Measurements from ENCODE around the gene DYRK1A.
"Not testable (repeated sequence)": the region's sequence is repeated elsewhere in the genome, so short reads cannot be mapped to it uniquely, and the experiment has no call there.

The DYRK1A gene

DNA sequence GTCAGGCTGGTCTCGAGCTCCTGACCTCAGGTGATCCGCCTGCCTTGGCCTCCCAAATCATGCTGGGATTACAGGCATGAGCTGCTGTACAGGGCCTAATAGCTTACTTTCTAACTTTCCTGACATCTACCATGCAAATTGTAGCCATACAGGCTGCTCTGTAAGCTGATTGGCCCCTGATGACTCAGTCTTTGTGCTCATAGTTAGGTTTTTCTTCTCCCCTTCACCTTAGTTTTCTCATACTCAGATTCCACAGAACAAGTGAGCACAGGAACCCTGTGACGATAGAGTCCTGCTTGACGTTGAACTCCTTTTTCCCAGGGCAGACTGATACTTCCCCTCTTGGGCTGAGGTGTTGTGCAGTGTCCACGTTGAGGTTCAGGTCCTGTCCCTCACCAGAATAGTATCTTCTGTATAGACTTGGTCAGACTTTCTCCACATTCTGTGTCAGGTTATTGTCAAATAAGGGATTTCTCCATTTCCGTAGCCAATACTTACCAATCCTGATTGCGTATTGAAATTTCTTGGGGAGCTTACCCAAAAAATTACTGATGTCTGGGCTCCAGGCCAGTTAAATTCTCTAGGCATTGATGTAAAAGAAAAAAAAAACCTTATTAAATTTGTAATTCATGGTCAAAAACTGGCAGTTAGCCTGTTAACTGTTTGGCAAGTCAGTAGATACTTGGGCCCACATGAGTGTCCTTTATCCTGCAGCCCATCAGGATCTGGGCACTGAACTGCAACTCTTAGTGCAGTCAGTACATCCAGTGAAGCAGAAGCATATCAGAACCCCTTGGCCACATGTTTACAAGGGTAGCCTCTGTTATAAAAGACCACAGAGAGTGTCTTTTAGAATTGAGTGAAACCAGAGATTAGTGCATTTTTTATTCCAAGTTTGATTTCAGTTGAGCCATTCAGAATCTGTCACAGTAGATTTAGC is 118.2 kb downstream of the DYRK1A start:
- no peak for ATAC-seq
- no peak for DNase-seq

DNA sequence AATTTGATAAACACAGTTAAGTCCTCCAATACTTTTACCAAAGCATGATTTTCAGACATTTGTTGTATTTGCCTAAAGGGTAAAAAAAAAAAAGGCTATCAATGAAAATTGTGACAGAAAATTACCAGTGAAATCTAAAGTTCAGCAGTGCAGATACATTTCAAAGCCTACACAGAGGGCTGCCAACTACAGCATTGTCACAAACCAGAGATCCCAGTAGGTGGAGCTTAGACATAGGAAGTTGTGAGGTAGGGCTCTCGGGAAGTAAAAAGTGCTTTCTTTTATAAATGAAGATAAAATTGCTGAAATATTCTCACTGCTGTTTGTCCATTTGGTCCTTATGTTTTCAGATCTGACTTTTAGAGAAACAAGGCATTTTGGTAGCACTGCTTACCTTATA is 123.0 kb downstream of the DYRK1A start:
- DNase-seq (no peak), ATAC-seq (no peak)

- DNase-seq (no peak), ATAC-seq (no peak)
These were observed 123.5 kb downstream of the DYRK1A start for GRCh38 chr21:37490084-37490483.

- ATAC-seq = no peak
- no peak for DNase-seq
These were observed 130.4 kb downstream of the DYRK1A start for GRCh38 chr21:37496972-37497371.

DNA sequence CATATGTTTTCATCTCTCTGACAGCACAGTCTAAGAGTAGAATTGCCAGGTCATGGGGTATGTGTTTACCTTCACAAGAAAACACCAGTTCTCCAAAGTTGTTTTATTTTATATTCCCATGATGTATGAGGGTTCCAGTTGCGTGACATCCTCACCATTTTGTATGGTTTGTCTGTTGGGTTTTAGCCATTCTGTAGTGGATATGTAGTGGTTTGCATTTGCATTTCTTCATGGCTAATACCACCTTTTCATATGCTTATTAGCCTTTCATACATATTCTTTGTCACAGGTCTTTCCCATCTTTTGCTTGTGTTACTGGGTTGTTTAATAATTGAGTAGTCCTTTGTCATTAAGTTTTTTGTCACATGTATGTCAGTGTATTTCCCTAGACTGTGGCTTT is 132.1 kb downstream of the DYRK1A start:
- ATAC-seq (no peak), DNase-seq (no peak)

DNA sequence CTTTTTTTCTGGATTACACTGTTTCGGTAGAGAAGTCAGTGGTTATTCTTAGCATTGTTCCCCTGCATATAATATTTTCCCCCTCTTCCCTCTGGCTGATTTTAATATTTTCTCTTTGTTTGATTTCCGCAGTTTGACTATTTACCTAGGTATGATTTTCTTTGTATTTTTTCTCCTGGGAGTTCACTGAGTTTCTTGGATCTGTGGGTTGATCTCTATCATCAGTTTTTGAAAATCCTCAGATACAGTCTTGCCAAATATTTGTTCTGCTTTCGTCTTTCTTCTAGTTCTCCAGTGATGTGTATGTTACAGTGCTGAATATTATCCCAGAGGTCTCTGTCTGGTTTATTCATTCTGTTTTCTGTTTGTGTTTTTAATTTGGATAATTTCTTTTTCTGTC is 136.4 kb downstream of the DYRK1A start:
- ATAC-seq (no peak), DNase-seq (no peak)

DNA sequence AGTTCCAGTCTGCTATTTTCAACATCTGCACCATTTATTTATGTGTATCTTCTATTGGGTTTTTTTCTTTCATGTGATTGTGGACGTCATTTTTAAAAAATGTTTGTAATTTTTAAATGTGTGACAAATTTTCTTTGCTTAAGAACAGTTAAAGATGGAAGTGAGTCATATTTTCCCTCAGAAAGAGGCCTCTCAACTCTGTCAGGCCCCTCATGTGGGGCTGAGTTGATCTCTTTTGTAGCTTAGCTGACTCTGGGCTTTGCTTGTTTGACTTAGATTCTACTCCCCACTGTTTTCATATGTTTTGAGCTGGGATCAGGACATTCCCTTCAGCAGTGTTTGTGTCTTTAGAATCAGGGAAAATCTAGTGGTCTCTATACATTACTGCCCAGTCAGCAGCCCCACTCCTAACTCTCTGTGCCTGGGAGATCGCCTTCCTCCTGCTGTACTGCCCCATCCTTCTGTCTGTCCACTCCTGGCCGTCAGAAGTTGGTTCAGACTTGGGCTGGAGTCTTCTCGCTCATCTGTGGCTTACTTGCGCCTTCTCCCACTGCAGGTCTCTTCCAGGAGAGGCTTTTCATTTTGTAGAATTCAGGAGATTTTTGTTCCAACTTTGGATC is 137.4 kb downstream of the DYRK1A start:
- ATAC-seq = peak; percentile 72
- DNase-seq = no peak

GRCh38 chr21:37505963-37506362 is 139.4 kb downstream of the DYRK1A start:
- ATAC-seq (no peak), DNase-seq (no peak)

DNA sequence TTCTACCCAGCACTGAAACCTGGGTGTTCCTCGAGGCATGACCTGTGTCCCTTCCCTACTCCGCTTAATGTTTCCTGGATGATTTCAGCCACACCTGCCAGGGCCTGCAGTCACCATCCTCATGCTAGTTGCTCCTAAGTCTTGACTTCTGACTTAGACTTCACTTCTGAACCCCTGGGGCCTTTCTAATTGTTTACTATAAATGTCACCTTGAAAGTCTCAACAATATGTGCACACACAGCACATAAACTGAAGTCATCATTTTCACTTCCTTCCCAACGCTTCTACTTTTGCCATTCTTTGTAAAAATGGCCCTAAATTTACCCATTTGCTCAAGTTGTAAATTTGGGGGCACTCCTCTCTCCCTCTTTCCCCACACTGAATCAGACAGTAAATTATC is 141.1 kb downstream of the DYRK1A start:
- ATAC-seq (no peak), DNase-seq (no peak)

- DNase-seq (no peak), ATAC-seq (no peak)
These were observed 141.8 kb downstream of the DYRK1A start for GRCh38 chr21:37508341-37508740.

GRCh38 chr21:37509802-37510393 is 143.3 kb downstream of the DYRK1A start:
- DNase-seq = no peak
- ATAC-seq = no peak

DNA sequence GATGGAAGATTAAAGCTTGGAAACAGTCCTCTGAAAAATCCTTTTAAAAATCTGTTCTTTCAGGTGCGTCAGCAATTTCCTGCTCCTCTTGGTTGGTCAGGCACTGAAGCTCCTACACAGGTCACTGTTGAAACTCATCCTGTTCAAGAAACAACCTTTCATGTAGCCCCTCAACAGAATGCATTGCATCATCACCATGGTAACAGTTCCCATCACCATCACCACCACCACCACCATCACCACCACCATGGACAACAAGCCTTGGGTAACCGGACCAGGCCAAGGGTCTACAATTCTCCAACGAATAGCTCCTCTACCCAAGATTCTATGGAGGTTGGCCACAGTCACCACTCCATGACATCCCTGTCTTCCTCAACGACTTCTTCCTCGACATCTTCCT is 145.3 kb downstream of the DYRK1A start:
- no peak for DNase-seq
- ATAC-seq = no peak

DNA sequence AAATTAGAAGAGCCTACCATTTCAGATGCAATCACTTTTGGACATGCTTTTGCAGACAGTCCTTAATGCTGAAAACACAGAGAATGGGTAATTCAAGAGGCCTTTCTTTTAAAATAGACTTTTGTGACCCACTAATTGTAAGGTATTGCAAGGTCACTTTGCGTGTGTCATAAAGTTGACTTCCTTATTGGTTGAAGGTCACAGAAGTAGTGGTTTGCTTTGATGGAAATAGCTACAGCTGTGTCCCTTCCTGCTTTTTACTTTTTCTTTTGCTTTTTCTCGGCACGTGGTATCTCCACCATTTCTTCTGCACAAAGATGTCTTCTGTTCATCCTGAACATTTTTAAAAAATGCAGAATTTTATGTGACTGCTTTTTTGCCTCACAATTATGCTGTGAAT is 146.8 kb downstream of the DYRK1A start:
- no peak for DNase-seq
- ATAC-seq = no peak

GRCh38 chr21:37514038-37514667 is 147.6 kb downstream of the DYRK1A start:
- no peak for ATAC-seq
- DNase-seq = no peak

DNA sequence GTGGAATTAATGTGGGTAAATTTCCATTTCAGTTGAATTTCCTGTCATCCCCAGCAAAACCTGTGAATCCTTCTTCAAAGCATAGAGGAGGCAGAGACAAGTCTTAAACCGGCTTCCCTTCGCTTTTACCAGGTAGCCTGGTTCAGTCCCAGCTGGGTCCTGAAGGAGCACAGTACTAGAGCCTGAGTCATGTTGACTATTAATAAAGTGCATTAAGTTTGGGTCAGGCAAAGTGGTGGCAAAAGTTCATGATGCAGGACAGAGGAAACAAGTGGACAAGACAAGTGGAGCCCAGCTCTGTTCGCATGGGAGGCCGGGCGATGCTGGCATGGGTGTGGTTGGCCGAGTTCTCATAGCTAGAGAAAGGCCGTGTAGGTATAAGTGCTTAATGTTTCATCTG is 150.4 kb downstream of the DYRK1A start:
- DNase-seq (no peak), ATAC-seq (no peak)

GRCh38 chr21:37520801-37521200 is 154.2 kb downstream of the DYRK1A start:
- no peak for ATAC-seq
- DNase-seq = no peak

GRCh38 chr21:37521658-37522057 is 155.1 kb downstream of the DYRK1A start:
- ATAC-seq (no peak), DNase-seq (no peak)

GRCh38 chr21:37522641-37523295 is 156.2 kb downstream of the DYRK1A start:
- ATAC-seq (no peak), DNase-seq (no peak)

DNA sequence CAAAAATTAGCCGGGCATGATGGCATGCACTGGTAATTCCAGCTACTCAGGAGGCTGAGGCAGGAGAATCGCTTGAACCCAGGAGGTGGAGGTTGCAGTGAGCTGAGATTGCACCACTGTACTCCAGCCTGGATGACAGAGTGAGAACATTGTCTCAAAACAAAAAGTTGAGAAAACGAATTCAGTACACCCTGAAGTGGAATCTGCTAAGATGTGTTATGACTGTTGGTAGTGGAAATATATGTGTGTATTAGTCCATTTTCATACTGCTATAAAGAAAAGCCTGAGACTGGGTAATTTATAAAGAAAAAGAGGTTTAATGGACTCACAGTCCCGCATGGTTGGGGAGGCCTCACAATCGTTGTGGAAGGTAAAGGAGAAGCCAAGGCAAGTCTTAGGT is 158.4 kb downstream of the DYRK1A start:
- not testable (repeated sequence) for DNase-seq, ATAC-seq

DNA sequence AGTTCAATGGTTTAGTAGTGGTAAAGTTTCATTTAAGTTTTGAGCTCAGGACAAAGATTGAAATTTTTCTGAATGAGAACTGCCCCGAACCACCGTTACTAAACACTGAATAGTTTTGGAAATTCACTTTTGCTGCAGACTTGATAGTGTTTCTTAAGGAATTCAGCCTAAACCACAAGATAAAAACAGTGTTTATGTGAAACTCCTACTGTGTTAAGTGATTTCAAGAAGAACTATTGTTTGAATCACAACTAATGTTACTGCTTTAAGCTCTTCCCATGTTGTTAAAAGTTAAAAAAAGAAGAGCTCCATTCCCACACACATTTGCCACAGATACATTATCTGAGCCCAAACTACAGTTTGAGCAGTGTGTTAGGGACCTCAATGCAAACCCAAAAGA is 159.2 kb downstream of the DYRK1A start:
- DNase-seq (no peak), ATAC-seq (no peak)

GRCh38 chr21:37527103-37527502 is 160.5 kb downstream of the DYRK1A start:
- no peak for DNase-seq
- ATAC-seq = no peak

- DNase-seq (no peak), ATAC-seq (no peak)
These were observed 161.1 kb downstream of the DYRK1A start for GRCh38 chr21:37527716-37528115.
